ENCODE measurements around the gene MTMR12.
"Not testable (repeated sequence)": the region's sequence is repeated elsewhere in the genome, so short reads cannot be mapped to it uniquely, and the experiment has no call there.

The MTMR12 gene

DNA sequence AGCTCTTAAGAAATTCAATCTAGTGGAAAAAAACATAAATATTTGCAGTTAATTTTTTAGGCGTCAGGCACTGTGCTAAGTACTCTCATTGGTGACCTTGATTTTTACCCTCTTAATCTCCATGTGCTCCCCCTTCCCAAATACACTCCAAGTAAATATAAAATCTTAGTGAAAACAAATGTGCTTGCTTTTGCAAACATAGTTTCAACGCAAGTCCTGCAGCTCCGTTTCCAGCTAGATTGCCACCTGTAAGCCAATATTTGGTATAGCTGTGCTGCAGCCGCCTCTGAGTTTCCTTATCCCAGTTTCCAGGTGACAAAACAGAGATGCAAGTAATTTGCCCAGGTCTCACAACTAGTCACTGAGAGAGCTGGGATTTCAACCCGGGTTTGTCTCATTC lies 1.9 kb upstream of the MTMR12 start:
- no peak overlapping the region for H3K4me3 ChIP-seq (ENCODE audit: low read length in 2 of 2)
- no peaks in the 10 kb centered on the region for H3K9me3 ChIP-seq (ENCODE audit: control insufficient read depth in 2 of 2, low read length in 2 of 2)
- H3K27me3 ChIP-seq (ENCODE audit: control insufficient read depth in 2 of 2, insufficient read depth in 2 of 2, low read length in 2 of 2), result no peaks in the 10 kb centered on the region
- H3K36me3 ChIP-seq (ENCODE audit: control insufficient read depth in 2 of 2, insufficient read depth in 2 of 2, low read length in 2 of 2), result no peaks in the 10 kb centered on the region
- H3K4me1 ChIP-seq (ENCODE audit: control insufficient read depth in 2 of 2, insufficient read depth in 2 of 2, low read length in 2 of 2), result peaks cover 8 to 9% of the 10 kb centered on the region in 2 donors
- H3K9ac ChIP-seq (ENCODE audit: low read depth in 1 of 2, low read length in 2 of 2), result no peak overlapping the region
- H3K27ac ChIP-seq (ENCODE audit: low read depth in 2 of 2, low read length in 2 of 2), result no peak overlapping the region

- not testable (repeated sequence) for H3K4me1 ChIP-seq (ENCODE audit: control insufficient read depth in 2 of 2, insufficient read depth in 2 of 2, low read length in 2 of 2); H3K27ac ChIP-seq (ENCODE audit: low read depth in 2 of 2, low read length in 2 of 2); H3K27me3 ChIP-seq (ENCODE audit: control insufficient read depth in 2 of 2, insufficient read depth in 2 of 2, low read length in 2 of 2); H3K9me3 ChIP-seq (ENCODE audit: control insufficient read depth in 2 of 2, low read length in 2 of 2); H3K9ac ChIP-seq (ENCODE audit: low read depth in 1 of 2, low read length in 2 of 2); H3K4me3 ChIP-seq (ENCODE audit: low read length in 2 of 2); H3K36me3 ChIP-seq (ENCODE audit: control insufficient read depth in 2 of 2, insufficient read depth in 2 of 2, low read length in 2 of 2)
These were observed 1.4 kb upstream of the MTMR12 start for GRCh38 chr5:32314152-32314488.

DNA sequence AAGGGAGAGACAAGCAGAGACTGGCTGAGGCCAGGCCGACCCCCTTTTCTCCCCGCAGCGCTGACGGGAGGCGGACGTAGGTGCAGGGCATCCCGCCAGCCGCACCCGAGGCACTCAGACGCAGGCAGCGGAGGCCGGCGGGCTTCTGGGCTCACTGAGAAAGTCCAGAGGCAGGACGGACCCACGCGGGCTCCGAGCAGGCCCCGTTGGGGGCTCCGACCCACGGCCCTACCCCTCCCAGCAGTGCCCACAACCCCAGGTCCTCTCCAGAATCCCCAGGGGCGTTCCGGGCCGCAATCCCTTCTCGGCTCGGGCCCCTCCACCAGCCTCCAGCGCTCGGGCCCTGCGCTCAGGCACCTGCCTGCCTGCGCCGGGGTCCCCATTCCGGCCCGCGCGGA lies 543 bp downstream of the MTMR12 start:
- Histone ChIP-seq H3K36me3 (ENCODE audit: control insufficient read depth in 2 of 2, insufficient read depth in 2 of 2, low read length in 2 of 2) (no peaks in the 10 kb centered on the region), H3K4me1 (ENCODE audit: control insufficient read depth in 2 of 2, insufficient read depth in 2 of 2, low read length in 2 of 2) (peaks cover 9 to 12% of the 10 kb centered on the region in 2 donors), H3K9me3 (ENCODE audit: control insufficient read depth in 2 of 2, low read length in 2 of 2) (no peaks in the 10 kb centered on the region), H3K4me3 (ENCODE audit: low read length in 2 of 2) (peak overlapping the region; percentile 82 to 84), H3K27me3 (ENCODE audit: control insufficient read depth in 2 of 2, insufficient read depth in 2 of 2, low read length in 2 of 2) (no peaks in the 10 kb centered on the region), H3K9ac (ENCODE audit: low read depth in 1 of 2, low read length in 2 of 2) (peak overlapping the region; percentile 85 to 96), H3K27ac (ENCODE audit: low read depth in 2 of 2, low read length in 2 of 2) (peak overlapping the region; percentile 97)

GRCh38 chr5:32311404-32312196 lies 1.1 kb downstream of the MTMR12 start:
- no peaks in the 10 kb centered on the region for H3K9me3 ChIP-seq (ENCODE audit: control insufficient read depth in 2 of 2, low read length in 2 of 2)
- H3K27me3 ChIP-seq (ENCODE audit: control insufficient read depth in 2 of 2, insufficient read depth in 2 of 2, low read length in 2 of 2), result no peaks in the 10 kb centered on the region
- H3K9ac ChIP-seq (ENCODE audit: low read depth in 1 of 2, low read length in 2 of 2), result peak overlapping the region; percentile 85 to 96
- H3K4me3 ChIP-seq (ENCODE audit: low read length in 2 of 2), result peak overlapping the region; percentile 82 to 84
- H3K36me3 ChIP-seq (ENCODE audit: control insufficient read depth in 2 of 2, insufficient read depth in 2 of 2, low read length in 2 of 2), result no peaks in the 10 kb centered on the region
- H3K4me1 ChIP-seq (ENCODE audit: control insufficient read depth in 2 of 2, insufficient read depth in 2 of 2, low read length in 2 of 2), result peaks cover 9 to 12% of the 10 kb centered on the region in 2 donors
- peak overlapping the region; percentile 97 for H3K27ac ChIP-seq (ENCODE audit: low read depth in 2 of 2, low read length in 2 of 2)

DNA sequence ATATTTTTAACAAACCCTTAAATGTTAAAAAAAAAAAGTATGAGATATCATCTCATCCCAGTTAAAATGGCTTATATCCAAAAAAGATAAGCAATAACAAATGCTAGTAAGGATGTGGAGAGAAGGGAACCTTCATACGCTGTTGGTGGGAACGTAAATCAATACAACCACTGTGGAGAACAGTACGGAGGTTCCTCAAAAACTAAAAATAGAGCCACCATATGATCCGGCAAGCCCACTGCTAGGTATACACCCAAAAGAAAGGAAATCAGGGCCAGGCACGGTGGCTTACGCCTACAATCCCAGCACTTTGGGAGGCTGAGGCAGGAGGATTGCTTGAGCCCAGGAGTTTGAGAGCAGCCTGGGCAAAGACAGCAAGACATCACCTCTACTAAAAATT lies 3.0 kb downstream of the MTMR12 start:
- H3K36me3 ChIP-seq (ENCODE audit: control insufficient read depth in 2 of 2, insufficient read depth in 2 of 2, low read length in 2 of 2), result no peaks in the 10 kb centered on the region
- no peak overlapping the region for H3K4me3 ChIP-seq (ENCODE audit: low read length in 2 of 2)
- H3K9me3 ChIP-seq (ENCODE audit: control insufficient read depth in 2 of 2, low read length in 2 of 2), result no peaks in the 10 kb centered on the region
- no peak overlapping the region for H3K27ac ChIP-seq (ENCODE audit: low read depth in 2 of 2, low read length in 2 of 2)
- H3K4me1 ChIP-seq (ENCODE audit: control insufficient read depth in 2 of 2, insufficient read depth in 2 of 2, low read length in 2 of 2), result peaks cover 9 to 12% of the 10 kb centered on the region in 2 donors
- no peak overlapping the region for H3K9ac ChIP-seq (ENCODE audit: low read depth in 1 of 2, low read length in 2 of 2)
- no peaks in the 10 kb centered on the region for H3K27me3 ChIP-seq (ENCODE audit: control insufficient read depth in 2 of 2, insufficient read depth in 2 of 2, low read length in 2 of 2)

GRCh38 chr5:32308946-32309345 lies 3.8 kb downstream of the MTMR12 start:
- H3K9ac ChIP-seq (ENCODE audit: low read depth in 1 of 2, low read length in 2 of 2), result no peak overlapping the region
- H3K27me3 ChIP-seq (ENCODE audit: control insufficient read depth in 2 of 2, insufficient read depth in 2 of 2, low read length in 2 of 2), result no peaks in the 10 kb centered on the region
- H3K4me1 ChIP-seq (ENCODE audit: control insufficient read depth in 2 of 2, insufficient read depth in 2 of 2, low read length in 2 of 2), result peaks cover 9 to 12% of the 10 kb centered on the region in 2 donors
- H3K4me3 ChIP-seq (ENCODE audit: low read length in 2 of 2), result no peak overlapping the region
- no peak overlapping the region for H3K27ac ChIP-seq (ENCODE audit: low read depth in 2 of 2, low read length in 2 of 2)
- H3K36me3 ChIP-seq (ENCODE audit: control insufficient read depth in 2 of 2, insufficient read depth in 2 of 2, low read length in 2 of 2), result no peaks in the 10 kb centered on the region
- no peaks in the 10 kb centered on the region for H3K9me3 ChIP-seq (ENCODE audit: control insufficient read depth in 2 of 2, low read length in 2 of 2)

DNA sequence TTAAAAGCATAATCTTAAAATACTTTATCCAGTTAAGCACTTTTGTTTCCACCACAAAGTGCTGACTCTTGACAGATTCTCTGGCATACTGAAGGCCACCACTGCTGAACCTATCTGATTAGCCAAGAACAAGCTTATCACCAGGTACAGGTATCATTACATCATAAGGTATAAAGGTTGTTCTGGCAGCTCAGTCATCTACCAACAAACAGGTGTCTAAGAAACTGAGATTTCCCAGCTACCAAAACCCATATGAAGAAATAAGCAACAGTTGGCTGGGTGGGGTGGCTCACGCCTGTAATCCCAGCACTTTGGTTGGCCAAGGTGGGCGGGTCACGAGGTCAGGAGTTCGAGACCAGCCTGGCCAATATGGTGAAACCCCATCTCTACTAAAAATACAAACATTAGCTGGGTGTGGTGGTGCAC lies 5.0 kb downstream of the MTMR12 start:
- peaks cover 9 to 12% of the 10 kb centered on the region in 2 donors for H3K4me1 ChIP-seq (ENCODE audit: control insufficient read depth in 2 of 2, insufficient read depth in 2 of 2, low read length in 2 of 2)
- no peaks in the 10 kb centered on the region for H3K27me3 ChIP-seq (ENCODE audit: control insufficient read depth in 2 of 2, insufficient read depth in 2 of 2, low read length in 2 of 2)
- H3K27ac ChIP-seq (ENCODE audit: low read depth in 2 of 2, low read length in 2 of 2), result no peak overlapping the region
- no peak overlapping the region for H3K4me3 ChIP-seq (ENCODE audit: low read length in 2 of 2)
- no peaks in the 10 kb centered on the region for H3K9me3 ChIP-seq (ENCODE audit: control insufficient read depth in 2 of 2, low read length in 2 of 2)
- H3K36me3 ChIP-seq (ENCODE audit: control insufficient read depth in 2 of 2, insufficient read depth in 2 of 2, low read length in 2 of 2), result no peaks in the 10 kb centered on the region
- H3K9ac ChIP-seq (ENCODE audit: low read depth in 1 of 2, low read length in 2 of 2), result no peak overlapping the region

DNA sequence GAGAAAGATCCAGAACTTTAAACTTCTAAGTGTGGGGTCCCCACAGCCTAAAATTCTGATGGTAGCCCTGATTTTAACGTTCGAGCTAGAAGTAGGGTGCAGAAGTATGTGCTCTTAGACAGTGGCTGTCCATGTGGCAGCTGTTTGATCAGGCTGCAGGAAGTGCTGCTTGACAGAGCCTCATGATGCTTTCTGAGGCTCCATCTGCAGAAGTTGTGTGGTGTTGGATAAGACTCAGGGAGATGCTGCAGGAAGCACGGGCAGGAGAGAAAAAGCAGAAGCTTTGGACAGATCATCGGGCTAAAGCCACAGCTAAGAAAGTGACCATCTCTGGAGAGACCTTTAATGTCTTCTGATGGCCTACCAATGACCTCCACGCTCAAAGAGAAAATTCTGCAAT lies 8.1 kb downstream of the MTMR12 start:
- no peak overlapping the region for H3K9ac ChIP-seq (ENCODE audit: low read depth in 1 of 2, low read length in 2 of 2)
- no peak overlapping the region for H3K4me3 ChIP-seq (ENCODE audit: low read length in 2 of 2)
- H3K4me1 ChIP-seq (ENCODE audit: control insufficient read depth in 2 of 2, insufficient read depth in 2 of 2, low read length in 2 of 2), result peaks cover 0 to 4% of the 10 kb centered on the region in 2 donors
- H3K27ac ChIP-seq (ENCODE audit: low read depth in 2 of 2, low read length in 2 of 2), result no peak overlapping the region
- H3K9me3 ChIP-seq (ENCODE audit: control insufficient read depth in 2 of 2, low read length in 2 of 2), result no peaks in the 10 kb centered on the region
- no peaks in the 10 kb centered on the region for H3K36me3 ChIP-seq (ENCODE audit: control insufficient read depth in 2 of 2, insufficient read depth in 2 of 2, low read length in 2 of 2)
- no peaks in the 10 kb centered on the region for H3K27me3 ChIP-seq (ENCODE audit: control insufficient read depth in 2 of 2, insufficient read depth in 2 of 2, low read length in 2 of 2)

DNA sequence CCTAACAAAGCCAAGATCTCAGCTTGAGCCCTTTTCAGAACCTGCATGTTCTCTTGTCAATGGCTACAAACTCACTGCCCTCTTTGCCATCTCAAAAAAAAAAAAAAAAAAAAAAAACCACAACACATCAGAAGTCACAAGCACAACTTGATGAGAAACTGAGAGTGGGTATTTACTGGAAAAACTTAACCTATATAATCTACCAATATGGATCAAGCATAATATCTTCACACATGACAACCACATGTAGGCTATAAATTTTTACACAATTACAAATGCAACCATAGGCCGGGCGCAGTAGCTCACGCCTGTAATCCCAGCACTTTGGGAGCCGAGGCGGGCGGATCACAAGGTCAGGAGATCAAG lies 9.0 kb downstream of the MTMR12 start:
- Histone ChIP-seq H3K27ac (ENCODE audit: low read depth in 2 of 2, low read length in 2 of 2) (no peak overlapping the region), H3K4me1 (ENCODE audit: control insufficient read depth in 2 of 2, insufficient read depth in 2 of 2, low read length in 2 of 2) (peaks cover 0 to 1% of the 10 kb centered on the region in 2 donors), H3K4me3 (ENCODE audit: low read length in 2 of 2) (no peak overlapping the region), H3K36me3 (ENCODE audit: control insufficient read depth in 2 of 2, insufficient read depth in 2 of 2, low read length in 2 of 2) (no peaks in the 10 kb centered on the region), H3K9me3 (ENCODE audit: control insufficient read depth in 2 of 2, low read length in 2 of 2) (no peaks in the 10 kb centered on the region), H3K9ac (ENCODE audit: low read depth in 1 of 2, low read length in 2 of 2) (no peak overlapping the region), H3K27me3 (ENCODE audit: control insufficient read depth in 2 of 2, insufficient read depth in 2 of 2, low read length in 2 of 2) (no peaks in the 10 kb centered on the region)

DNA sequence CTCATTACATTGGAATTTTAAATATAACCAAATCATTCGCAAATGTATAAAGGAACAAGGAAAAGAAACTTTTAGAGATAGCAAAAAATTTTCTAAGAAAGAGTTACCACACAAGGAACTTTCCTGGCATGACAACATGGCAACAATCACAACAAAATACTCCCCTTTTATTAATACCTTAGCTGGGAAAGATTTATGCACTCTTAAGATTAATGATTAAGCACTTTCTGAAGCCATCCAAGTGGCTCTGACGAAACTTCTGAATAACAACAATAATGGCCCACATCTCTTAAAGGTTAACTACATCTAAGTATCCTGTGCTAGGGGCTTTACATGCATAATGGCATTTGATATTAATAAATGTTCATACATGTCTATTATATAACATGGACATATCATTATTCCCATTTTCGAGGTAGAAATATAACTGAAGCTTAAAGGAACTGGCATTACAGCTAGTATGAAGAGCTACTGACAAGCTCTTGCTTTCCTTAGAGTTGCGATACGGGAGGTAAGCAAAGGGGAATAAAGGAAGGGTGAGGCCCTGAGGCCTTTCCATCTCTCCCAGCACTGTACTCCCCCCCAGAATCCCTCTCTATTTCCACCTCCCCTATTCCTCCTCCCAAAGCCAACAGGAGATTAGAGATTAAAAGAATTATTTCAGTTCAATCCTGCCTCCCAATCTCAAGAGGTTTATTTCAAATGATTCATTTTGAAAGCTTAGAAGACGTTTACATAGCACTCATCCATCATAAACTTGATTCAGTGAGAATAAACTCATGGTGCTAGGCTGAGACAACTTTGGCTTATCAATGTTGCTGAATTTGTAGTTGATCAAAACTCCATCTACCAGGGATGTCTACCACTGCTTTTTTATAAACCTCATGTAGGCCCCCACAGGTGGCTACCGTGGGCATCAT lies 9.6 kb downstream of the MTMR12 start:
- H3K4me1 ChIP-seq (ENCODE audit: control insufficient read depth in 2 of 2, insufficient read depth in 2 of 2, low read length in 2 of 2), result peaks cover under 1 to 4% of the 10 kb centered on the region in 2 donors
- no peaks in the 10 kb centered on the region for H3K27me3 ChIP-seq (ENCODE audit: control insufficient read depth in 2 of 2, insufficient read depth in 2 of 2, low read length in 2 of 2)
- no peaks in the 10 kb centered on the region for H3K9me3 ChIP-seq (ENCODE audit: control insufficient read depth in 2 of 2, low read length in 2 of 2)
- H3K36me3 ChIP-seq (ENCODE audit: control insufficient read depth in 2 of 2, insufficient read depth in 2 of 2, low read length in 2 of 2), result no peaks in the 10 kb centered on the region
- H3K27ac ChIP-seq (ENCODE audit: low read depth in 2 of 2, low read length in 2 of 2), result no peak overlapping the region
- no peak overlapping the region for H3K9ac ChIP-seq (ENCODE audit: low read depth in 1 of 2, low read length in 2 of 2)
- no peak overlapping the region for H3K4me3 ChIP-seq (ENCODE audit: low read length in 2 of 2)

Data from mucosa of rectum (tissue), 2 donors.